ENCODE results near the gene PIP5K1B. TPM values are rescaled to one million over a fixed set of nuclear protein-coding genes. Genes with fewer than 3 reads are reported as not detected.

The PIP5K1B gene
- not detected in 2 replicates for total RNA-seq

GRCh38 chr9:68704814-68705530 lies at the start of gene PIP5K1B:
Gene PIP5K1B, plus strand, starts transcription at chr9:68705240. Its CDS starts 117,375 bp downstream, at chr9:68822615.

GRCh38 chr9:69014013-69014412 lies 309.0 kb downstream of the PIP5K1B start, which contains the start of gene PRKACG:
Gene PRKACG, minus strand, starts transcription at chr9:69014113. Its CDS starts 21 bp downstream, at chr9:69014092.

GRCh38 chr9:69035438-69036308 lies 330.6 kb downstream of the PIP5K1B start, which contains the start of gene FXN:
Gene FXN, plus strand, starts transcription at chr9:69035752. Its CDS starts 31 bp downstream, at chr9:69035783.

Other genes starting within 250 kb of the PIP5K1B start
- not detected in 2 replicates for gene TMEM252, start 164.4 kb upstream of the PIP5K1B start, total RNA-seq